GM23338 (cell line): ENCODE measurements around the gene GATAD2A. TPM values are rescaled to one million over a fixed set of nuclear protein-coding genes. Genes with fewer than 3 reads are reported as not detected.

Experiments
- ATAC-seq: fragments of 200-7000 bp; cut with Tn5 transposase; 3 replicates; pipeline ENCODE4 v1.9.1; 2020
- DNase-seq: peaks from one replicate; pipeline ENCODE4 v3.0.0-alpha.2; 2015; ENCODE audit warnings: low spot score
- H2AFZ ChIP-seq: fragments of 200-600 bp; sonication (generic); 2 replicates; pipeline ENCODE4 v1.8.0; 2016; ENCODE audit warnings: antibody characterized with exemption, mild to moderate bottlenecking, moderate library complexity
- H3F3A ChIP-seq: fragments of 200-600 bp; sonication (generic); replicated peaks from 2 replicates; pipeline ENCODE4 v1.8.0; 2017; ENCODE audit warnings: antibody characterized with exemption, mixed run types, low read depth
- H3K27ac ChIP-seq: fragments of 200-600 bp; sonication (generic); 2 replicates; pipeline ENCODE4 v1.6.1; 2016; ENCODE audit warnings: low read depth
- H3K27me3 ChIP-seq: fragments of 200-600 bp; sonication (generic); 2 replicates; pipeline ENCODE4 v1.8.0; 2016; ENCODE audit warnings: mild to moderate bottlenecking, mixed run types, moderate library complexity; ENCODE audit not compliant: insufficient read depth
- H3K36me3 ChIP-seq: fragments of 200-600 bp; sonication (generic); 2 replicates; pipeline ENCODE4 v1.8.0; 2016; ENCODE audit warnings: mild to moderate bottlenecking; ENCODE audit not compliant: insufficient read depth
- H3K4me1 ChIP-seq: fragments of 200-600 bp; sonication (generic); 2 replicates; pipeline ENCODE4 v1.8.0; 2016; ENCODE audit warnings: mild to moderate bottlenecking, moderate library complexity; ENCODE audit not compliant: insufficient read depth
- H3K4me2 ChIP-seq: fragments of 200-600 bp; sonication (generic); 2 replicates; pipeline ENCODE4 v1.7.1; 2017; ENCODE audit warnings: mixed run types
- H3K4me3 ChIP-seq: fragments of 200-600 bp; sonication (generic); 2 replicates; pipeline ENCODE4 v1.6.1; 2016; ENCODE audit warnings: mixed run types
- H3K79me2 ChIP-seq: fragments of 200-600 bp; sonication (generic); replicated peaks from 2 replicates; pipeline ENCODE4 v1.8.0; 2017; ENCODE audit warnings: mild to moderate bottlenecking; ENCODE audit not compliant: insufficient read depth
- H3K9me2 ChIP-seq: fragments of 200-600 bp; sonication (generic); 2 replicates; pipeline ENCODE4 v1.8.0; 2017; ENCODE audit not compliant: insufficient read depth
- H4K20me1 ChIP-seq: fragments of 200-600 bp; sonication (generic); replicated peaks from 2 replicates; pipeline ENCODE4 v1.8.0; 2017; ENCODE audit warnings: mild to moderate bottlenecking; ENCODE audit not compliant: insufficient read depth
- H3K27ac Mint-ChIP-seq: 2 replicates; pipeline ENCODE4 v1.8.0; 2020; ENCODE audit warnings: inconsistent platforms, mild to moderate bottlenecking, moderate library complexity, mixed read lengths
- H3K27me3 Mint-ChIP-seq: 3 replicates; pipeline ENCODE4 v1.8.0; 2022; ENCODE audit warnings: low read depth, mild to moderate bottlenecking, moderate library complexity, mixed read lengths, inconsistent platforms; ENCODE audit not compliant: insufficient read depth, poor library complexity
- H3K36me3 Mint-ChIP-seq: 3 replicates; pipeline ENCODE4 v1.8.0; 2021; ENCODE audit warnings: low read depth, mild to moderate bottlenecking, inconsistent platforms, moderate library complexity, mixed read lengths
- H3K4me1 Mint-ChIP-seq: 3 replicates; pipeline ENCODE4 v1.8.0; 2020; ENCODE audit warnings: mild to moderate bottlenecking, inconsistent platforms, mixed read lengths
- H3K4me3 Mint-ChIP-seq: 3 replicates; pipeline ENCODE4 v1.8.0; 2021; ENCODE audit warnings: moderate library complexity, mild to moderate bottlenecking, inconsistent platforms, mixed read lengths
- H3K9me3 Mint-ChIP-seq: 3 replicates; pipeline ENCODE4 v1.8.0; 2020; ENCODE audit warnings: moderate library complexity, mild to moderate bottlenecking, inconsistent platforms, mixed read lengths
- CREB1 ChIP-seq: fragments of 250-450 bp; sonication (Bioruptor Pico); IDR thresholded peaks from 2 replicates; pipeline ENCODE4 v1.5.0; 2020; ENCODE audit warnings: low read depth, mild to moderate bottlenecking, moderate library complexity
- ETS1 ChIP-seq: IDR thresholded peaks from 2 replicates; pipeline ENCODE4 v1.6.1; 2016; ENCODE audit warnings: antibody characterized with exemption
- EZH2 ChIP-seq: fragments of 200-600 bp; sonication (generic); IDR thresholded peaks from one replicate; pipeline ENCODE4 v1.8.0; 2017; ENCODE audit warnings: antibody characterized with exemption, mild to moderate bottlenecking, low read depth; ENCODE audit not compliant: unreplicated experiment
- EZH2phosphoT487 ChIP-seq: fragments of 200-600 bp; sonication (generic); IDR thresholded peaks from one replicate; pipeline ENCODE4 v1.8.1; 2018; ENCODE audit warnings: antibody characterized with exemption; ENCODE audit not compliant: unreplicated experiment
- JUNB ChIP-seq: IDR thresholded peaks from one replicate; pipeline ENCODE4 v1.6.1; 2016; ENCODE audit warnings: antibody characterized with exemption; ENCODE audit not compliant: unreplicated experiment
- NANOG ChIP-seq: IDR thresholded peaks from 2 replicates; pipeline ENCODE4 v1.6.1; 2016; ENCODE audit warnings: antibody characterized with exemption, borderline replicate concordance
- STAT1 ChIP-seq: IDR thresholded peaks from one replicate; pipeline ENCODE4 v1.6.1; 2016; ENCODE audit warnings: antibody characterized with exemption; ENCODE audit not compliant: unreplicated experiment
- ZNF114 ChIP-seq: fragments of 250-450 bp; sonication (Bioruptor Pico); IDR thresholded peaks from 2 replicates; pipeline ENCODE4 v1.5.0; 2020; ENCODE audit warnings: mild to moderate bottlenecking, moderate library complexity
- ZNF331 ChIP-seq: fragments of 250-450 bp; sonication (Bioruptor Pico); IDR thresholded peaks from 2 replicates; pipeline ENCODE4 v1.5.0; 2020; ENCODE audit warnings: low read depth, mild to moderate bottlenecking, moderate library complexity
- polyA plus RNA-seq: library from polyadenylated mRNA; unstranded; fragments of >200 nt; fragmentation: Nextera tagmentation; extraction: Ambion mirVana; gene quantifications from 2 replicates; pipeline ENCODE4 v1.2.1, GENCODE V29; 2016
- total RNA-seq: library from RNA; depleted of rRNA; stranded (reverse); fragments of >200 nt; shearing (Covaris generic); gene quantifications from 2 replicates; pipeline ENCODE4 v1.2.3, GENCODE V29; 2014
- TF ChIP-seq, protein P1 (sequence below): IDR thresholded peaks from one replicate; pipeline ENCODE4 v1.6.1; 2018; ENCODE audit warnings: antibody characterized with exemption; ENCODE audit not compliant: unreplicated experiment
- TF ChIP-seq, protein P2 (sequence below), 2 experiments: fragments of 200-600 bp in 1 of 2; sonication (generic) in 1 of 2; conservative IDR thresholded peaks; 2 replicates each; pipeline versions ENCODE4 v1.5.1 to v1.6.1; 2016 to 2017; ENCODE audit warnings: antibody characterized with exemption in 2 of 2, low read depth in 2 of 2, mild to moderate bottlenecking in 2 of 2, moderate library complexity in 1 of 2

GATAD2A gene
- total and polyA plus RNA-seq, 2 experiments from 2014 or later = 40.0 to 151 TPM

DNA sequence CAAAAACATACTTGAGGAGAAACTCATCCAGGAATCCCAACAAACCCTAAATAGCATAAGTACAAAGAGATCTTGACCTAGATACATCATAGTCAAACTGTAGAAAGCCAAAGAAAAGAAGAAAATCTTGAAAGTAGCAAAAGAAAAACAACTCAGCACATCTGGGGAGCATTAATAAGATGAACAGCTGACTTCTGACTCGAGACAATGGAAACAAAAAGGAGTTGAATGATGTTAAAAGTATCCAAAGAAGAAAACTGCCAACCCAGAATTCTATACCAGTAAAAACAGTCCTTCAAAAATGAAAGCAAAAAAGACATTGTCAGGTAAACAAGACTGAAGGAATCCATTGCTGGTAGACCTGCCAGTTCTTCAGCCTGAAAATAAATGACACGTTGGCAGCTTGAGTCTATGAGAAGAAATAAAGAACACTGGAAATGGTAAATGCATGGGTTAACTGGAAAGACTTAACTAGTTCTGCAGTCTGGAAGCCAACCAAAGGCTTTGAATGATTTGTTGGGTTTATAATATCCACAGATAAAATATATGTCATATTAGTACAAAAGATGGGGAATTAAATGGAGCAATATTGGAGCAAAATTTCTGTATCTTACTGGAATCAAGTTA, 63.1 kb downstream of the GATAD2A start:
- no peaks in the 10 kb centered on the region for H3K27me3 ChIP-seq

More for the DNA sequence above, 63.1 kb downstream of the GATAD2A start:
- TF ChIP-seq EZH2phosphoT487 = no peak
- TF ChIP-seq CREB1 (CRISPR knock-in tag) = no peak
- TF ChIP-seq ZNF331 = no peak
- TF ChIP-seq, protein P1, sequence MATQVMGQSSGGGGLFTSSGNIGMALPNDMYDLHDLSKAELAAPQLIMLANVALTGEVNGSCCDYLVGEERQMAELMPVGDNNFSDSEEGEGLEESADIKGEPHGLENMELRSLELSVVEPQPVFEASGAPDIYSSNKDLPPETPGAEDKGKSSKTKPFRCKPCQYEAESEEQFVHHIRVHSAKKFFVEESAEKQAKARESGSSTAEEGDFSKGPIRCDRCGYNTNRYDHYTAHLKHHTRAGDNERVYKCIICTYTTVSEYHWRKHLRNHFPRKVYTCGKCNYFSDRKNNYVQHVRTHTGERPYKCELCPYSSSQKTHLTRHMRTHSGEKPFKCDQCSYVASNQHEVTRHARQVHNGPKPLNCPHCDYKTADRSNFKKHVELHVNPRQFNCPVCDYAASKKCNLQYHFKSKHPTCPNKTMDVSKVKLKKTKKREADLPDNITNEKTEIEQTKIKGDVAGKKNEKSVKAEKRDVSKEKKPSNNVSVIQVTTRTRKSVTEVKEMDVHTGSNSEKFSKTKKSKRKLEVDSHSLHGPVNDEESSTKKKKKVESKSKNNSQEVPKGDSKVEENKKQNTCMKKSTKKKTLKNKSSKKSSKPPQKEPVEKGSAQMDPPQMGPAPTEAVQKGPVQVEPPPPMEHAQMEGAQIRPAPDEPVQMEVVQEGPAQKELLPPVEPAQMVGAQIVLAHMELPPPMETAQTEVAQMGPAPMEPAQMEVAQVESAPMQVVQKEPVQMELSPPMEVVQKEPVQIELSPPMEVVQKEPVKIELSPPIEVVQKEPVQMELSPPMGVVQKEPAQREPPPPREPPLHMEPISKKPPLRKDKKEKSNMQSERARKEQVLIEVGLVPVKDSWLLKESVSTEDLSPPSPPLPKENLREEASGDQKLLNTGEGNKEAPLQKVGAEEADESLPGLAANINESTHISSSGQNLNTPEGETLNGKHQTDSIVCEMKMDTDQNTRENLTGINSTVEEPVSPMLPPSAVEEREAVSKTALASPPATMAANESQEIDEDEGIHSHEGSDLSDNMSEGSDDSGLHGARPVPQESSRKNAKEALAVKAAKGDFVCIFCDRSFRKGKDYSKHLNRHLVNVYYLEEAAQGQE = no peak
- TF ChIP-seq STAT1 = no peak
- TF ChIP-seq ZNF114 = no peak
- TF ChIP-seq EZH2 = no peak
- TF ChIP-seq, protein P2, sequence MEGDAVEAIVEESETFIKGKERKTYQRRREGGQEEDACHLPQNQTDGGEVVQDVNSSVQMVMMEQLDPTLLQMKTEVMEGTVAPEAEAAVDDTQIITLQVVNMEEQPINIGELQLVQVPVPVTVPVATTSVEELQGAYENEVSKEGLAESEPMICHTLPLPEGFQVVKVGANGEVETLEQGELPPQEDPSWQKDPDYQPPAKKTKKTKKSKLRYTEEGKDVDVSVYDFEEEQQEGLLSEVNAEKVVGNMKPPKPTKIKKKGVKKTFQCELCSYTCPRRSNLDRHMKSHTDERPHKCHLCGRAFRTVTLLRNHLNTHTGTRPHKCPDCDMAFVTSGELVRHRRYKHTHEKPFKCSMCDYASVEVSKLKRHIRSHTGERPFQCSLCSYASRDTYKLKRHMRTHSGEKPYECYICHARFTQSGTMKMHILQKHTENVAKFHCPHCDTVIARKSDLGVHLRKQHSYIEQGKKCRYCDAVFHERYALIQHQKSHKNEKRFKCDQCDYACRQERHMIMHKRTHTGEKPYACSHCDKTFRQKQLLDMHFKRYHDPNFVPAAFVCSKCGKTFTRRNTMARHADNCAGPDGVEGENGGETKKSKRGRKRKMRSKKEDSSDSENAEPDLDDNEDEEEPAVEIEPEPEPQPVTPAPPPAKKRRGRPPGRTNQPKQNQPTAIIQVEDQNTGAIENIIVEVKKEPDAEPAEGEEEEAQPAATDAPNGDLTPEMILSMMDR (conservative IDR thresholded peaks at IDR 0.05; ENCODE audit: low read depth in 2 of 2) = no peak
- no peak for TF ChIP-seq ETS1
- TF ChIP-seq JUNB = no peak
- no peak for TF ChIP-seq NANOG
- Mint-ChIP-seq H3K4me1 (peaks cover 27% of the 10 kb centered on the region), H3K27ac (no peak overlapping the region), H3K36me3 (peaks cover 79% of the 10 kb centered on the region), H3K27me3 (peaks cover 6% of the 10 kb centered on the region), H3K9me3 (peaks cover 35% of the 10 kb centered on the region), H3K4me3 (no peak overlapping the region)
- H4K20me1 ChIP-seq = peaks cover 29% of the 10 kb centered on the region
- H3K4me1 ChIP-seq = peaks cover 7% of the 10 kb centered on the region
- H3K4me2 ChIP-seq = no peak overlapping the region
- peaks cover 27% of the 10 kb centered on the region; the same call in 1 of the 2 replicates for H3F3A ChIP-seq
- H3K36me3 ChIP-seq = peaks cover 23% of the 10 kb centered on the region
- DNase-seq (no peak), ATAC-seq (no peak)
- no peak overlapping the region for H3K4me3 ChIP-seq
- peaks cover 99% of the 10 kb centered on the region for H3K79me2 ChIP-seq
- peak overlapping the region; percentile 9; the same call in 1 of the 2 replicates for H3K27ac ChIP-seq
- H2AFZ ChIP-seq = no peak overlapping the region
- H3K9me2 ChIP-seq = no peaks in the 10 kb centered on the region
